ENCODE data around the gene UBE2QL1.

UBE2QL1 gene

GRCh38 chr5:6430418-6431028 is 18.1 kb upstream of the UBE2QL1 start:
- no peak for DNase-seq

- DNase-seq, result no peak
Observed at GRCh38 chr5:6431214-6432195, 17.2 kb upstream of the UBE2QL1 start.

- no peak for DNase-seq
Observed at GRCh38 chr5:6432206-6432605, 16.5 kb upstream of the UBE2QL1 start.

- no peak for DNase-seq
Observed at GRCh38 chr5:6434731-6435130, 13.9 kb upstream of the UBE2QL1 start.

GRCh38 chr5:6435356-6435755 is 13.3 kb upstream of the UBE2QL1 start:
- DNase-seq, result no peak

- peak; percentile 41 for DNase-seq
Observed at GRCh38 chr5:6436715-6437331, 11.8 kb upstream of the UBE2QL1 start.

GRCh38 chr5:6439588-6440550 is 8.8 kb upstream of the UBE2QL1 start:
- DNase-seq, result no peak

- no peak for DNase-seq
Observed at GRCh38 chr5:6442333-6442732, 6.3 kb upstream of the UBE2QL1 start.

- no peak for DNase-seq
Observed at GRCh38 chr5:6443326-6443725, 5.3 kb upstream of the UBE2QL1 start.

- DNase-seq, result no peak
Observed at GRCh38 chr5:6446042-6446441, 2.6 kb upstream of the UBE2QL1 start.

- no peak for DNase-seq
Observed at GRCh38 chr5:6446626-6447309, 1.9 kb upstream of the UBE2QL1 start.

GRCh38 chr5:6447384-6448140 is 1.1 kb upstream of the UBE2QL1 start:
- no peak for DNase-seq

GRCh38 chr5:6448141-6448491 is 543 bp upstream of the UBE2QL1 start:
- DNase-seq, result no peak

GRCh38 chr5:6449465-6450158 is 953 bp downstream of the UBE2QL1 start:
- no peak for DNase-seq

GRCh38 chr5:6450319-6450833 is 1.7 kb downstream of the UBE2QL1 start:
- DNase-seq, result peak; percentile 73

- no peak for DNase-seq
Observed at GRCh38 chr5:6452622-6453504, 4.2 kb downstream of the UBE2QL1 start.

- DNase-seq, result no peak
Observed at GRCh38 chr5:6453937-6454560, 5.4 kb downstream of the UBE2QL1 start.

- DNase-seq, result no peak
Observed at GRCh38 chr5:6454628-6455053, 6.0 kb downstream of the UBE2QL1 start.

All from NCI-H2227 treated with DMSO at 0.1 percent for 48 hours (cell line).